ENCODE measurements around the gene TTC7B.
A peak's percentile ranks its signal among the peaks of the same experiment; 100 is the strongest.

The TTC7B gene

GRCh38 chr14:90812109-90812508 is 4.1 kb downstream of the TTC7B start:
- H3K4me3 ChIP-seq (replicated peaks in 1 of 2; ENCODE audit: low read depth in 2 of 2, low read length in 2 of 2) = no peak overlapping the region
- no peak for DNase-seq (ENCODE audit: low read depth in 2 of 2)
- TF ChIP-seq CTCF (IDR thresholded peaks at IDR 0.05; ENCODE audit: low read depth, low read length) = no peak

GRCh38 chr14:90811641-90812040 is 4.6 kb downstream of the TTC7B start:
- DNase-seq (ENCODE audit: low read depth in 2 of 2) = no peak
- no peak overlapping the region for H3K4me3 ChIP-seq (replicated peaks in 1 of 2; ENCODE audit: low read depth in 2 of 2, low read length in 2 of 2)
- TF ChIP-seq CTCF (IDR thresholded peaks at IDR 0.05; ENCODE audit: low read depth, low read length) = no peak

- H3K4me3 ChIP-seq (replicated peaks in 1 of 2; ENCODE audit: low read depth in 2 of 2, low read length in 2 of 2) = no peak overlapping the region
- no peak for DNase-seq (ENCODE audit: low read depth in 2 of 2)
- no peak for TF ChIP-seq CTCF (IDR thresholded peaks at IDR 0.05; ENCODE audit: low read depth, low read length)
Measured at GRCh38 chr14:90810806-90811205, 5.4 kb downstream of the TTC7B start.

- no peak for DNase-seq (ENCODE audit: low read depth in 2 of 2)
- no peak overlapping the region for H3K4me3 ChIP-seq (replicated peaks in 1 of 2; ENCODE audit: low read depth in 2 of 2, low read length in 2 of 2)
- TF ChIP-seq CTCF (IDR thresholded peaks at IDR 0.05; ENCODE audit: low read depth, low read length) = no peak
Measured at GRCh38 chr14:90809530-90810312, 6.5 kb downstream of the TTC7B start.

GRCh38 chr14:90808759-90809529 is 7.3 kb downstream of the TTC7B start:
- no peak for TF ChIP-seq CTCF (IDR thresholded peaks at IDR 0.05; ENCODE audit: low read depth, low read length)
- DNase-seq (ENCODE audit: low read depth in 2 of 2) = peak in 1 of 2 donors; percentile 36

GRCh38 chr14:90807060-90807459 is 9.2 kb downstream of the TTC7B start:
- DNase-seq (ENCODE audit: low read depth in 2 of 2) = no peak
- no peak overlapping the region for H3K4me3 ChIP-seq (replicated peaks in 1 of 2; ENCODE audit: low read depth in 2 of 2, low read length in 2 of 2)
- no peak for TF ChIP-seq CTCF (IDR thresholded peaks at IDR 0.05; ENCODE audit: low read depth, low read length)

More at GRCh38 chr14:90808759-90809529, 7.3 kb downstream of the TTC7B start:
- H3K4me3 ChIP-seq (replicated peaks in 1 of 2; ENCODE audit: low read depth in 2 of 2, low read length in 2 of 2) = no peak overlapping the region
